OCI-LY3 (cell line): ENCODE data around the gene CNDP2.

ENCODE experiments used
- EZH2phosphoT487 ChIP-seq: fragments of 200-600 bp; shearing (Covaris generic); IDR thresholded peaks from 2 replicates; pipeline ENCODE4 v1.6.1; 2018; ENCODE audit warnings: antibody characterized with exemption, mixed run types, low read depth
- TF ChIP-seq, protein P1 (sequence below): fragments of 200-600, 300-600 bp; sonication (generic); IDR thresholded peaks from 2 replicates; pipeline ENCODE4 v1.5.1; 2014; ENCODE audit warnings: antibody characterized with exemption, low read length, low read depth

DNA sequence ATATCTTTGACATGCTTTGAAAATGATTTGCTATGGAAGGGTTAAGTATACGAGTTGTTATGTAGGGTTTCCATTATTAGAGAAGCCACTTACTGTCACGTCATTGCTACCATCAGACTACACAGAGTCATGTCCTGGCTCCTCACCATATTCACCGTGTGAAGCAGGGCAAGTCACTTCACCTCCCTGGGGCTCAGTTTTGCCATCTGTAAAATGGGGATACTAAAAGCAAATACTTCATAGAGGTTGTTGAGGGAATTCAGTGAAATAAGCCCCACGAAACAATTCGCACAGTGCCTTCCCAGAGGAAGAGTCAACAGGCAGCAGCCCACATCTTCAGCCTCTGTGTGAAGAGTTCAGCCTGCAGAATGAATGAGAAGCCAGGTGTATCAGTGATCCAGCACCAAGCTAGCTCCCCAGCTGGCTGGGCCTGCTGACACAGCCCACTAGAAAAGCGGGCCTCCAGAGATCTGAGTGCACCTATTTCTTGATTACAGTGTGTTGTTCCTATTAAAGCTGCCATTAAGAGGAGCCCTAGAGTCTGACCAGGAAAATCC is 42.4 kb upstream of the CNDP2 start:
- TF ChIP-seq, protein P1, sequence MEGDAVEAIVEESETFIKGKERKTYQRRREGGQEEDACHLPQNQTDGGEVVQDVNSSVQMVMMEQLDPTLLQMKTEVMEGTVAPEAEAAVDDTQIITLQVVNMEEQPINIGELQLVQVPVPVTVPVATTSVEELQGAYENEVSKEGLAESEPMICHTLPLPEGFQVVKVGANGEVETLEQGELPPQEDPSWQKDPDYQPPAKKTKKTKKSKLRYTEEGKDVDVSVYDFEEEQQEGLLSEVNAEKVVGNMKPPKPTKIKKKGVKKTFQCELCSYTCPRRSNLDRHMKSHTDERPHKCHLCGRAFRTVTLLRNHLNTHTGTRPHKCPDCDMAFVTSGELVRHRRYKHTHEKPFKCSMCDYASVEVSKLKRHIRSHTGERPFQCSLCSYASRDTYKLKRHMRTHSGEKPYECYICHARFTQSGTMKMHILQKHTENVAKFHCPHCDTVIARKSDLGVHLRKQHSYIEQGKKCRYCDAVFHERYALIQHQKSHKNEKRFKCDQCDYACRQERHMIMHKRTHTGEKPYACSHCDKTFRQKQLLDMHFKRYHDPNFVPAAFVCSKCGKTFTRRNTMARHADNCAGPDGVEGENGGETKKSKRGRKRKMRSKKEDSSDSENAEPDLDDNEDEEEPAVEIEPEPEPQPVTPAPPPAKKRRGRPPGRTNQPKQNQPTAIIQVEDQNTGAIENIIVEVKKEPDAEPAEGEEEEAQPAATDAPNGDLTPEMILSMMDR: no peak
- TF ChIP-seq EZH2phosphoT487: no peak
